Karpas-422 (cell line): Measurements from ENCODE around the gene CCDC8. TPM values are rescaled to one million over a fixed set of nuclear protein-coding genes. Genes with fewer than 3 reads are reported as not detected.

Experiments
- DNase-seq: peaks from one replicate; pipeline ENCODE4 v3.0.0-alpha.2; 2015
- H2AFZ ChIP-seq: fragments of 200-600 bp; sonication (generic); 2 replicates; pipeline ENCODE4 v1.6.1; 2014; ENCODE audit warnings: antibody characterized with exemption, low read length, mixed read lengths
- H3K27ac ChIP-seq: fragments of 200-600 bp; sonication (generic); 2 replicates; pipeline ENCODE4 v1.5.1; 2014; ENCODE audit warnings: mild to moderate bottlenecking, low read length, moderate library complexity
- H3K27me3 ChIP-seq: fragments of 200-600 bp; sonication (generic); 2 replicates; pipeline ENCODE4 v1.6.1; 2014; ENCODE audit warnings: low read length, mixed read lengths
- H3K36me3 ChIP-seq: fragments of 200-600 bp; sonication (generic); 2 replicates; pipeline ENCODE4 v1.6.1; 2014; ENCODE audit warnings: low read length, mixed read lengths; ENCODE audit not compliant: insufficient read depth
- H3K4me1 ChIP-seq: fragments of 200-600 bp; sonication (generic); 2 replicates; pipeline ENCODE4 v1.6.1; 2014; ENCODE audit warnings: mild to moderate bottlenecking, low read length, mixed read lengths
- H3K4me2 ChIP-seq: fragments of 200-600 bp; sonication (generic); 2 replicates; pipeline ENCODE4 v1.6.1; 2014; ENCODE audit warnings: low read length, low read depth, mild to moderate bottlenecking; ENCODE audit not compliant: poor library complexity, severe bottlenecking
- H3K4me3 ChIP-seq: fragments of 200-600 bp; sonication (generic); 2 replicates; pipeline ENCODE4 v1.5.1; 2014; ENCODE audit warnings: mild to moderate bottlenecking, antibody characterized with exemption, low read length, mixed read lengths
- H3K79me2 ChIP-seq: fragments of 200-600 bp; sonication (generic); 2 replicates; pipeline ENCODE4 v1.6.1; 2014; ENCODE audit warnings: mild to moderate bottlenecking, low read length, mixed read lengths
- H3K9ac ChIP-seq: fragments of 200-600 bp; sonication (generic); 2 replicates; pipeline ENCODE4 v1.6.0; 2014; ENCODE audit warnings: low read length
- H3K9me2 ChIP-seq: fragments of 200-600 bp; sonication (generic), shearing (Covaris generic); replicated peaks from 2 replicates; pipeline ENCODE4 v1.6.0; 2014; ENCODE audit warnings: mild to moderate bottlenecking, low read length, moderate library complexity; ENCODE audit not compliant: insufficient read depth
- H3K9me3 ChIP-seq: fragments of 300-700, 200-600 bp; sonication (generic); 2 replicates; pipeline ENCODE4 v1.6.1; 2014; ENCODE audit warnings: low read length, mixed read lengths
- H4K20me1 ChIP-seq: fragments of 200-600 bp; sonication (generic); 2 replicates; pipeline ENCODE4 v1.6.1; 2014; ENCODE audit warnings: mild to moderate bottlenecking, antibody characterized with exemption, low read length, low read depth; ENCODE audit not compliant: insufficient read depth
- total RNA-seq: library from RNA; depleted of rRNA; stranded (reverse); fragments of >200 nt; shearing (Covaris generic); gene quantifications from 2 replicates; pipeline ENCODE4 v1.2.3, GENCODE V29; 2014; ENCODE audit warnings: low replicate concordance

Gene CCDC8
- total RNA-seq, 1 experiment from 2014 or later, result not detected

- no peak overlapping the region for H3K4me2 ChIP-seq
- no peaks in the 10 kb centered on the region for H3K9me3 ChIP-seq
- no peaks in the 10 kb centered on the region for H3K79me2 ChIP-seq
- no peak overlapping the region for H3K4me3 ChIP-seq
- H3K9ac ChIP-seq, result no peak overlapping the region
- no peaks in the 10 kb centered on the region for H3K9me2 ChIP-seq
- no peak for DNase-seq
- peaks cover 12% of the 10 kb centered on the region for H3K36me3 ChIP-seq
- H4K20me1 ChIP-seq, result 0 out of 2 replicates have a peak, but pooled peaks cover 3% of the 10 kb centered on the region
- no peaks in the 10 kb centered on the region for H3K27me3 ChIP-seq
- no peak overlapping the region for H2AFZ ChIP-seq
- no peak overlapping the region for H3K27ac ChIP-seq
- H3K4me1 ChIP-seq, result no peaks in the 10 kb centered on the region
These were observed 21.8 kb downstream of the CCDC8 start for GRCh38 chr19:46391296-46392251.

GRCh38 chr19:46390866-46391265, 22.5 kb downstream of the CCDC8 start:
- H3K9me3 ChIP-seq, result no peaks in the 10 kb centered on the region
- H3K4me2 ChIP-seq, result no peak overlapping the region
- peaks cover 12% of the 10 kb centered on the region for H3K36me3 ChIP-seq
- no peaks in the 10 kb centered on the region for H3K79me2 ChIP-seq
- no peaks in the 10 kb centered on the region for H3K9me2 ChIP-seq
- H2AFZ ChIP-seq, result no peak overlapping the region
- H3K4me3 ChIP-seq, result no peak overlapping the region
- no peaks in the 10 kb centered on the region for H3K4me1 ChIP-seq
- no peak overlapping the region for H3K9ac ChIP-seq
- H4K20me1 ChIP-seq, result 0 out of 2 replicates have a peak, but pooled peaks cover 3% of the 10 kb centered on the region
- no peak for DNase-seq
- H3K27ac ChIP-seq, result no peak overlapping the region
- no peaks in the 10 kb centered on the region for H3K27me3 ChIP-seq

- H2AFZ ChIP-seq, result no peak overlapping the region
- no peaks in the 10 kb centered on the region for H3K9me3 ChIP-seq
- no peaks in the 10 kb centered on the region for H3K9me2 ChIP-seq
- H3K36me3 ChIP-seq, result peaks cover 12% of the 10 kb centered on the region
- 0 out of 2 replicates have a peak, but pooled peaks cover 3% of the 10 kb centered on the region for H4K20me1 ChIP-seq
- no peaks in the 10 kb centered on the region for H3K79me2 ChIP-seq
- no peak for DNase-seq
- H3K4me2 ChIP-seq, result no peak overlapping the region
- H3K9ac ChIP-seq, result no peak overlapping the region
- H3K27ac ChIP-seq, result no peak overlapping the region
- H3K27me3 ChIP-seq, result no peaks in the 10 kb centered on the region
- H3K4me3 ChIP-seq, result no peak overlapping the region
- H3K4me1 ChIP-seq, result no peaks in the 10 kb centered on the region
These were observed 23.1 kb downstream of the CCDC8 start for GRCh38 chr19:46390121-46390858.

- peaks cover 18% of the 10 kb centered on the region for H3K36me3 ChIP-seq
- H3K9ac ChIP-seq, result no peak overlapping the region
- H3K4me2 ChIP-seq, result no peak overlapping the region
- no peaks in the 10 kb centered on the region for H3K9me2 ChIP-seq
- H3K27me3 ChIP-seq, result no peaks in the 10 kb centered on the region
- H2AFZ ChIP-seq, result no peak overlapping the region
- no peaks in the 10 kb centered on the region for H3K79me2 ChIP-seq
- H4K20me1 ChIP-seq, result 0 out of 2 replicates have a peak, but pooled peaks cover 3% of the 10 kb centered on the region
- H3K27ac ChIP-seq, result no peak overlapping the region
- H3K4me3 ChIP-seq, result no peak overlapping the region
- DNase-seq, result no peak
- no peaks in the 10 kb centered on the region for H3K4me1 ChIP-seq
- no peaks in the 10 kb centered on the region for H3K9me3 ChIP-seq
These were observed 24.9 kb downstream of the CCDC8 start for GRCh38 chr19:46388311-46389095.

GRCh38 chr19:46387713-46388130, 25.6 kb downstream of the CCDC8 start:
- Histone ChIP-seq H3K9me2 (no peaks in the 10 kb centered on the region), H3K79me2 (no peaks in the 10 kb centered on the region), H4K20me1 (0 out of 2 replicates have a peak, but pooled peaks cover 3% of the 10 kb centered on the region), H3K4me3 (no peak overlapping the region), H3K27me3 (no peaks in the 10 kb centered on the region), H3K9me3 (no peaks in the 10 kb centered on the region), H3K36me3 (peaks cover 18% of the 10 kb centered on the region), H3K4me2 (no peak overlapping the region), H2AFZ (no peak overlapping the region), H3K27ac (no peak overlapping the region), H3K9ac (no peak overlapping the region), H3K4me1 (no peaks in the 10 kb centered on the region)
- no peak for DNase-seq

- Histone ChIP-seq H3K36me3 (peaks cover 18% of the 10 kb centered on the region), H3K27me3 (no peaks in the 10 kb centered on the region), H2AFZ (no peak overlapping the region), H4K20me1 (0 out of 2 replicates have a peak, but pooled peaks cover 3% of the 10 kb centered on the region), H3K79me2 (no peaks in the 10 kb centered on the region), H3K9me2 (no peaks in the 10 kb centered on the region), H3K9me3 (no peaks in the 10 kb centered on the region), H3K9ac (no peak overlapping the region), H3K4me1 (no peaks in the 10 kb centered on the region), H3K27ac (no peak overlapping the region), H3K4me2 (no peak overlapping the region), H3K4me3 (no peak overlapping the region)
- DNase-seq, result no peak
These were observed 26.2 kb downstream of the CCDC8 start for GRCh38 chr19:46386996-46387712.

GRCh38 chr19:46386151-46386550, 27.2 kb downstream of the CCDC8 start:
- Histone ChIP-seq H3K4me1 (no peaks in the 10 kb centered on the region), H2AFZ (no peak overlapping the region), H3K4me3 (no peak overlapping the region), H3K9me3 (no peaks in the 10 kb centered on the region), H3K36me3 (peaks cover 20% of the 10 kb centered on the region), H3K9me2 (no peaks in the 10 kb centered on the region), H3K27ac (no peak overlapping the region), H4K20me1 (0 out of 2 replicates have a peak, but pooled peaks cover 3% of the 10 kb centered on the region), H3K9ac (no peak overlapping the region), H3K27me3 (no peaks in the 10 kb centered on the region), H3K79me2 (peaks cover 4% of the 10 kb centered on the region), H3K4me2 (no peak overlapping the region)
- no peak for DNase-seq
